Measurements from ENCODE around the gene SLC38A6. TPM values are rescaled to one million over a fixed set of nuclear protein-coding genes. Genes with fewer than 3 reads are reported as not detected.

SLC38A6 gene
- total and polyA plus RNA-seq, 4 experiments from 2014 or later = 8.5 to 21.3 (median 14.3) TPM

GRCh38 chr14:60951776-60952435, 29.1 kb upstream of the SLC38A6 start:
- ChIA-PET CTCF (ENCODE audit: partially characterized antibody) (no interaction called here), POLR2A (ENCODE audit: partially characterized antibody) (no interaction called here)

GRCh38 chr14:60956202-60956601, 24.8 kb upstream of the SLC38A6 start:
- no peak for DNase-seq
- Histone ChIP-seq H3K4me1 (ENCODE audit: insufficient read depth, low read length) (no peaks in the 10 kb centered on the region), H3K36me3 (ENCODE audit: insufficient read depth, low read length) (no peaks in the 10 kb centered on the region), H3K9me3 (ENCODE audit: control insufficient read depth in 1 of 2, low read length in 2 of 2) (peaks cover 0 to 4% of the 10 kb centered on the region in 2 donors), H3K4me3 (ENCODE audit: low read length in 2 of 2) (no peak overlapping the region), H3K27me3 (ENCODE audit: insufficient read depth, low read length) (no peaks in the 10 kb centered on the region), H3K27ac (ENCODE audit: low read depth, low read length) (no peak overlapping the region)
- peaks cover 8 to 58% (median 47%) of the 10 kb centered on the region in 8 donors for H3K9me3 Mint-ChIP-seq
- intact Hi-C loops (cut with micrococcal nuclease) = no loop called here
- ChIA-PET POLR2A (ENCODE audit: partially characterized antibody) (no interaction called here), CTCF (ENCODE audit: partially characterized antibody) (no interaction called here)
- H3K27me3 Mint-ChIP-seq = no peaks in the 10 kb centered on the region
- no peak overlapping the region for H3K4me3 Mint-ChIP-seq
- no peak overlapping the region for H3K27ac Mint-ChIP-seq
- peaks cover 40 to 49% of the 10 kb centered on the region in 2 donors for H3K36me3 Mint-ChIP-seq
- peaks cover 0 to 2% (median 0%) of the 10 kb centered on the region in 4 donors for H3K4me1 Mint-ChIP-seq

More at GRCh38 chr14:60951776-60952435, 29.1 kb upstream of the SLC38A6 start:
- H3K4me3 ChIP-seq (ENCODE audit: low read length in 2 of 2) = no peak overlapping the region
- no peak overlapping the region for H3K4me3 Mint-ChIP-seq
- H3K36me3 Mint-ChIP-seq = peaks cover 22 to 25% of the 10 kb centered on the region in 2 donors
- H3K27ac ChIP-seq (ENCODE audit: low read depth, low read length) = no peak overlapping the region
- H3K4me1 Mint-ChIP-seq = no peaks in the 10 kb centered on the region
- no peaks in the 10 kb centered on the region for H3K9me3 ChIP-seq (ENCODE audit: control insufficient read depth in 1 of 2, low read length in 2 of 2)
- no peaks in the 10 kb centered on the region for H3K36me3 ChIP-seq (ENCODE audit: insufficient read depth, low read length)
- DNase-seq = no peak
- no peaks in the 10 kb centered on the region for H3K4me1 ChIP-seq (ENCODE audit: insufficient read depth, low read length)
- H3K27me3 Mint-ChIP-seq = no peaks in the 10 kb centered on the region
- H3K27ac Mint-ChIP-seq = no peak overlapping the region
- H3K9me3 Mint-ChIP-seq = peaks cover 4 to 24% (median 20%) of the 10 kb centered on the region in 8 donors
- no peaks in the 10 kb centered on the region for H3K27me3 ChIP-seq (ENCODE audit: insufficient read depth, low read length)
- intact Hi-C loops (cut with micrococcal nuclease) = no loop called here

- no peak for DNase-seq
- H3K4me3 Mint-ChIP-seq = no peak overlapping the region
- Histone ChIP-seq H3K9me3 (ENCODE audit: control insufficient read depth in 1 of 2, low read length in 2 of 2) (peaks cover 0 to 4% of the 10 kb centered on the region in 2 donors), H3K27me3 (ENCODE audit: insufficient read depth, low read length) (no peaks in the 10 kb centered on the region), H3K4me3 (ENCODE audit: low read length in 2 of 2) (no peak overlapping the region), H3K4me1 (ENCODE audit: insufficient read depth, low read length) (no peaks in the 10 kb centered on the region), H3K36me3 (ENCODE audit: insufficient read depth, low read length) (no peaks in the 10 kb centered on the region), H3K27ac (ENCODE audit: low read depth, low read length) (no peak overlapping the region)
- POLR2A ChIA-PET (ENCODE audit: partially characterized antibody) = no interaction called here
- H3K27me3 Mint-ChIP-seq = no peaks in the 10 kb centered on the region
- H3K9me3 Mint-ChIP-seq = peaks cover 8 to 58% (median 47%) of the 10 kb centered on the region in 8 donors
- CTCF ChIA-PET (ENCODE audit: partially characterized antibody) = no interaction called here
- H3K36me3 Mint-ChIP-seq = peaks cover 40 to 52% of the 10 kb centered on the region in 2 donors
- peaks cover 0 to 2% (median 0%) of the 10 kb centered on the region in 4 donors for H3K4me1 Mint-ChIP-seq
- H3K27ac Mint-ChIP-seq = no peak overlapping the region
- intact Hi-C loops (cut with micrococcal nuclease) = no loop called here
Measured at GRCh38 chr14:60956632-60957031, 24.4 kb upstream of the SLC38A6 start.

GRCh38 chr14:60958146-60958545, 22.9 kb upstream of the SLC38A6 start:
- POLR2A ChIA-PET (ENCODE audit: partially characterized antibody) = interaction anchor here (0.6 to 0.7 kb wide), 2 partner anchors 20 to 45 kb away, joined by 3 read pairs; no protein-coding TSS in a partner anchor
- no peak overlapping the region for H3K4me3 Mint-ChIP-seq
- H3K4me1 ChIP-seq (ENCODE audit: insufficient read depth, low read length) = no peaks in the 10 kb centered on the region
- no peak overlapping the region for H3K27ac Mint-ChIP-seq
- peaks cover 0 to 2% (median 0%) of the 10 kb centered on the region in 4 donors for H3K4me1 Mint-ChIP-seq
- no peaks in the 10 kb centered on the region for H3K36me3 ChIP-seq (ENCODE audit: insufficient read depth, low read length)
- intact Hi-C loops (cut with micrococcal nuclease) = no loop called here
- H3K4me3 ChIP-seq (ENCODE audit: low read length in 2 of 2) = no peak overlapping the region
- CTCF ChIA-PET (ENCODE audit: partially characterized antibody) = no interaction called here
- H3K9me3 Mint-ChIP-seq = peaks cover 8 to 58% (median 47%) of the 10 kb centered on the region in 8 donors
- H3K27me3 ChIP-seq (ENCODE audit: insufficient read depth, low read length) = no peaks in the 10 kb centered on the region
- H3K27me3 Mint-ChIP-seq = no peaks in the 10 kb centered on the region
- H3K36me3 Mint-ChIP-seq = peaks cover 40 to 52% of the 10 kb centered on the region in 2 donors
- no peak overlapping the region for H3K27ac ChIP-seq (ENCODE audit: low read depth, low read length)
- H3K9me3 ChIP-seq (ENCODE audit: control insufficient read depth in 1 of 2, low read length in 2 of 2) = peaks cover 0 to 4% of the 10 kb centered on the region in 2 donors
- no peak for DNase-seq

GRCh38 chr14:60963761-60964160, 17.3 kb upstream of the SLC38A6 start:
- Mint-ChIP-seq H3K36me3 (peaks cover 17 to 20% of the 10 kb centered on the region in 2 donors), H3K27ac (no peak overlapping the region), H3K9me3 (peaks cover 2 to 18% (median 10%) of the 10 kb centered on the region in 8 donors), H3K4me3 (no peak overlapping the region), H3K27me3 (no peaks in the 10 kb centered on the region), H3K4me1 (peaks cover 0 to 2% (median 0%) of the 10 kb centered on the region in 4 donors)
- CTCF ChIA-PET (ENCODE audit: partially characterized antibody) = no interaction called here
- Histone ChIP-seq H3K27ac (ENCODE audit: low read depth, low read length) (no peak overlapping the region), H3K36me3 (ENCODE audit: insufficient read depth, low read length) (no peaks in the 10 kb centered on the region), H3K4me1 (ENCODE audit: insufficient read depth, low read length) (no peaks in the 10 kb centered on the region), H3K9me3 (ENCODE audit: control insufficient read depth in 1 of 2, low read length in 2 of 2) (no peaks in the 10 kb centered on the region), H3K4me3 (ENCODE audit: low read length in 2 of 2) (no peak overlapping the region), H3K27me3 (ENCODE audit: insufficient read depth, low read length) (no peaks in the 10 kb centered on the region)
- no peak for DNase-seq
- intact Hi-C loops (cut with micrococcal nuclease) = no loop called here
- POLR2A ChIA-PET (ENCODE audit: partially characterized antibody) = no interaction called here

- Histone ChIP-seq H3K27me3 (ENCODE audit: insufficient read depth, low read length) (no peaks in the 10 kb centered on the region), H3K36me3 (ENCODE audit: insufficient read depth, low read length) (no peaks in the 10 kb centered on the region), H3K4me1 (ENCODE audit: insufficient read depth, low read length) (no peaks in the 10 kb centered on the region), H3K27ac (ENCODE audit: low read depth, low read length) (no peak overlapping the region), H3K4me3 (ENCODE audit: low read length in 2 of 2) (no peak overlapping the region), H3K9me3 (ENCODE audit: control insufficient read depth in 1 of 2, low read length in 2 of 2) (no peaks in the 10 kb centered on the region)
- peaks cover 12 to 14% of the 10 kb centered on the region in 2 donors for H3K36me3 Mint-ChIP-seq
- H3K27ac Mint-ChIP-seq = no peak overlapping the region
- intact Hi-C loops (cut with micrococcal nuclease) = no loop called here
- H3K9me3 Mint-ChIP-seq = peaks cover 0 to 6% (median 3%) of the 10 kb centered on the region in 8 donors
- CTCF ChIA-PET (ENCODE audit: partially characterized antibody) = no interaction called here
- POLR2A ChIA-PET (ENCODE audit: partially characterized antibody) = no interaction called here
- no peak for DNase-seq
- H3K4me1 Mint-ChIP-seq = no peaks in the 10 kb centered on the region
- no peaks in the 10 kb centered on the region for H3K27me3 Mint-ChIP-seq
- H3K4me3 Mint-ChIP-seq = no peak overlapping the region
Measured at GRCh38 chr14:60964904-60965303, 16.1 kb upstream of the SLC38A6 start.

GRCh38 chr14:60965402-60965801, 15.6 kb upstream of the SLC38A6 start:
- Mint-ChIP-seq H3K4me1 (no peaks in the 10 kb centered on the region), H3K36me3 (peaks cover 7 to 9% of the 10 kb centered on the region in 2 donors), H3K27me3 (no peaks in the 10 kb centered on the region), H3K27ac (no peak overlapping the region), H3K9me3 (peaks cover 0 to 3% (median under 1%) of the 10 kb centered on the region in 8 donors), H3K4me3 (no peak overlapping the region)
- H3K9me3 ChIP-seq (ENCODE audit: control insufficient read depth in 1 of 2, low read length in 2 of 2) = no peaks in the 10 kb centered on the region
- no peaks in the 10 kb centered on the region for H3K36me3 ChIP-seq (ENCODE audit: insufficient read depth, low read length)
- ChIA-PET CTCF (ENCODE audit: partially characterized antibody) (interaction anchor here (0.7 kb wide), 1 partner anchor 32 kb away, joined by 3 read pairs; no protein-coding TSS in a partner anchor), POLR2A (ENCODE audit: partially characterized antibody) (no interaction called here)
- no peak overlapping the region for H3K4me3 ChIP-seq (ENCODE audit: low read length in 2 of 2)
- DNase-seq = no peak
- H3K27me3 ChIP-seq (ENCODE audit: insufficient read depth, low read length) = no peaks in the 10 kb centered on the region
- intact Hi-C loops (cut with micrococcal nuclease) = no loop called here
- H3K27ac ChIP-seq (ENCODE audit: low read depth, low read length) = no peak overlapping the region
- no peaks in the 10 kb centered on the region for H3K4me1 ChIP-seq (ENCODE audit: insufficient read depth, low read length)

All from CD4-positive, alpha-beta memory T cell (primary cell).